HG03520 (cell line): ENCODE results near the gene ARHGDIA.

Experiments used
- ATAC-seq: cut with Tn5 transposase; IDR thresholded peaks from one replicate; pipeline ENCODE4 v1.9.1; 2021; ENCODE audit warnings: mild to moderate bottlenecking, moderate library complexity; ENCODE audit not compliant: unreplicated experiment

ARHGDIA gene

DNA sequence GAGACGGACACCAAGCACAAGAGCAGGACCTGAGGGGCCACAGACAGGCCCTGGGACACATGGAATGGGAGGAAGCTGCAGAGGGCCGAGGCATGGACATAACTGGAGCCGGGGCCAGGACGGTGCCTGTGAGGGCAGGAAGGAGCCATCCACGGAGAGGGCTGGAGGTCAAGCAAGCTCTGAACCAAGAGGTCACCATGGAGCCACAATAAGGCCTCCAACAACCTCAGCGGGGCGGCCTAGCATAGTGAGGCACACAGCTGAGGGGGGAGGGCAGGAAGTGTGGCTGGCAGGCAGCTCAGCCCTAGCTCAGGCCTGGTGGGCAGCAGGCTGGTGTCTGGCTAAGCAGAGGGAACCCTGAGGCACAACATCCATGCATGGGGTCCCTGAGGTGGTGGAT lies 42.5 kb downstream of the ARHGDIA start:
- no peak for ATAC-seq

GRCh38 chr17:81825841-81826466 lies 45.2 kb downstream of the ARHGDIA start:
- ATAC-seq: no peak

DNA sequence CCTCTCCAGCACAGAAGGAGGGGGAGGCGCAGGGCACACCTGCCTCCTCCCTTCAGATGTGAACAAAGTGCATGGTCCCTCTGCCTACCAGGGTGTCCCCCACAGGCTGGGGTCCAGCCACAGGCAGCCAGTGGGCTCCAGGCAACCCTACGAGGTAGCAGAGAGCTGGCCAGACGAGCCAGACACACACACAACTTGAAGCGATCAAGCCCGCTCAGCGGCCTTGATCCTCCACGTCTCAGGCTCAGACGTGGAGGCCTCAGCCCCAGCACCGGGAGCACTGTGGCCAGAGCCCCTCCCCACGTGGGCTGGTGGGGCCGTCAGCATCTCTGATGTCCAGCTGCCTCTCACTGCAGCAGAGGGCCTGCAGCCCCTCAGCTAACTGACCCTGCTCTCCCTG lies 46.5 kb downstream of the ARHGDIA start:
- no peak for ATAC-seq

DNA sequence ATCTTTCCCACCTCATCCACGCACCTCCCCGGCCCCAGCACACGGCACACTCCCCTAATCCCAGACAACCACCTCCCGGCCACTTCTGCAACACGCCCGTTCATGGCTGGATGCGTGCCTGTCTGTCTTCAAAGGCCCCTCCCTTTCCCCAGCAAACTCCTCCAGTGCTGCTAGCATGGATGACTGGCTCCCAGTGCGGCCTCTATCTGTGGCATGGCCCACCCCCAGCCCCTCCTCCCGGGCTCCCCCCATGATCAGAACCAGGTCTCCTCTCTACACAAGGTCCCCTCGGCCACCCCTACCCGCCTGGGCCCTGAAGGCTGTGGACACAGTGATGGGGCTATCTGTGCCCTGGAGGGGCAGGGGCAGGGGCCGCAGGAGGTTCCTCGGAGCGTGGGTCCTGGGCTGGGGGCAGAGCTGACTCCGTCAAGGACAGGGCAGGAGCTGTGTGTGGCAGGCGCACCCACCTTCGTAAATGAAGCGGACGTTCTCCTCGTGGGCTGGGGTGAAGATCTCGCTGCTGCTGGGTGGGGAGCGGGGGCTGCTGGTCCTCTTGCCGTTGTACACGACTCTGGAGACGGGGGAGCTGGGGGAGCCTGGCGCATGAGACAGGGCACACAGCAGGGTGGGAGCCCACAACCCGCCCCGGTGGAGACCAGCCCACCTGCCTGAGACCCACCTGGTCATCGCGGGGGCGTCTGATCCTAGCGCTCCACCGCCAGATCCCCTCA lies 47.2 kb downstream of the ARHGDIA start:
- no peak for ATAC-seq

- no peak for ATAC-seq
Measured at GRCh38 chr17:81822996-81823819, 47.9 kb downstream of the ARHGDIA start.

GRCh38 chr17:81822312-81822637 lies 48.9 kb downstream of the ARHGDIA start:
- ATAC-seq: no peak

DNA sequence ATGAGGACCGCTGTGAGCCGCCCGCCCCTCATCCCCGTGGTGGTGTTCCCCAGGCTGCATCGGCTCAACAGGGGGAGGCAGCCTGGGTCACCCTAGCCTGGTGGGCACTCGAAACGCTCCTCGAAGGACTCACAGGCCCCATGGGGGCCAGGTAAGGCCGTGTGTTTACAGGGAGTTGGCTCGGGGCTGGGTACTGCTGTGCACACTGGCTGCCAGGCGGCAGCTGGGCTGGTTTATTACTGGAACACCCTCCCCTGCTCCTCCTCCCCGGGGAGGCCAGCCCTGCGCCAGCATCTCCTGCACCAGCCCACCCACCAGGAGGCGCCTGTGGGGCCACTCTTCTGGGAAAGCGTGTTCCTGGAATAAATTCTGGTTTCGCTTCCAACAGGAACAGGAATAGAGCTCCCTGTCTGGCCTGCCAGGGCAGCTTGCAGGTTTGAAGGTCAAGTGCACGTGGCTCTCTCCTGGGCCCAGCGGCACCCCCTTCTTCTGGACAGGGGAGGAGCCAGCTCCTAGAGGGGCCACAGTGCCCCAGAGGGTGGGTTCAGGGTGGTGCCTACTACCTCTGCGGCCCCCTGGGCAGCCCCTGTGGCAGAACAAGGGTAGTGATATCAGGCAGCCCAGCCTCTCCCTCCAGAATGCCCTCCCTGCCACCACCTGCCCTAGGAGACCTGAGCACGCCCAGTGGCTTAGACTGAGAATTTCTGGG lies 49.4 kb downstream of the ARHGDIA start:
- no peak for ATAC-seq

GRCh38 chr17:81821147-81821546 lies 50.0 kb downstream of the ARHGDIA start:
- no peak for ATAC-seq

DNA sequence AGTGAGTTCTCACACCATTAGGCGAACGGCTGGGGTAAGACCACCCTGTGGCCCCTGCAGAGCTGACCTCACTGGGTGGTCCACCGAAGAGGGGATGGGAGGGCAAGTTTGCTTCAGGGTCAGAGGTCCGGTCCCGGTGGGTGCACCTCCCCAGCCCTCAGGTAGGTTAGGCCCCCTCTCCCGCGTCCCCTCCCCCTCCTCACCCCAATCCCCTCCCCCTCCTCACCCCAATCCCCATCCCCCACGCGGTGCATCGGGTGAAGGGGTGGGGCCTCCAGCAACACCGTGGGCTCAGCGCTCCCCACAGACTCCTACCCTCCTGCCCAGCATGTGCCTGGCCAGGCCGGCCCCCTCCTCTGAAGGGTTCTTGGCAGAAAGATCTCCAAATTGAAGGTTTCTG lies 51.4 kb downstream of the ARHGDIA start:
- no peak for ATAC-seq

DNA sequence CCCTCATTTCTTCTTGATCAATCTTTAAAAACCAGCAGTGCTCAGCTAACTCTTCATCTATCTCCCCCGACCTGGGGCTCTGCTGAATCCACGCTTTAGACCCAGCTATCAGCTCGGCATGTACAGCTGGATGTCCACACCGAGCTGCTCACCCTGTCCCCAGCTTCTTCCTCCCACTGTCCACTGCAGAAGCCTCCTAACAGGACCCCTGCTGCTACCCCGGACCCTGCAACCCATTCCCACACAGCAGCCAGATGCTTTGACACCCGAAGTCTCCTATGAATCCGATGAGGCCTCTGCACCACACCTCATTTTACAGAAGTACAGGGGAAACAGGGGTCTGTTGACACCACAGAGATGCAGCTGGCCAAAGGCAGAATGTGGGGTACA lies 53.4 kb downstream of the ARHGDIA start:
- no peak for ATAC-seq
